GM21423 (cell line): ENCODE measurements around the gene ATE1.

Source experiments
- ATAC-seq: cut with Tn5 transposase; IDR thresholded peaks from one replicate; pipeline ENCODE4 v1.9.1; 2021; ENCODE audit warnings: mild to moderate bottlenecking, moderate library complexity; ENCODE audit not compliant: unreplicated experiment

Gene ATE1

DNA sequence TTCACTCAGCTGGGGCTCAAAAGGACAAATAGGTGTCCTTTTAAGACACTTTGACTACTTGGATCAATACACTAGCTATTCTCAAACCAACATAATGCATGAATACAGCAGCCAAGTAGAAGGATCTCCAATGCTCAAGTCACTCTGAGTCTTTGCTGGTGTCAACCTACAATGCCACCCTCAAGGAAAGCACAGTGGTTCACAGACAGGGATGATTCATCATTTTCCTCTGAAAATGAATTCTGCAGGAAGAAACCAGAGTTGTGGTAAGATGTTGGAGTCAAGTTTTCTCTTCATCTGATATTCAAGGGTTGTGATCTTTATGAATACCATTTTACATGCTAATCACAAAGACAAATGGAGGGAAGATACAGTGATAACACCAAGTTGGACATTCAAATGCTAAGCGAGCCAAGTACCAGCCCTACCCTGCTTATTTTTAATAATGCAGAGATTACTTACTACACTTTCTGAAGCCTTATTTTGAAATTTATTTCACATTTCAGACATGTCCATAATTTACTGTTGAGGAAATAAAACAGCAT, 186.5 kb downstream of the ATE1 start:
- no peak for ATAC-seq

DNA sequence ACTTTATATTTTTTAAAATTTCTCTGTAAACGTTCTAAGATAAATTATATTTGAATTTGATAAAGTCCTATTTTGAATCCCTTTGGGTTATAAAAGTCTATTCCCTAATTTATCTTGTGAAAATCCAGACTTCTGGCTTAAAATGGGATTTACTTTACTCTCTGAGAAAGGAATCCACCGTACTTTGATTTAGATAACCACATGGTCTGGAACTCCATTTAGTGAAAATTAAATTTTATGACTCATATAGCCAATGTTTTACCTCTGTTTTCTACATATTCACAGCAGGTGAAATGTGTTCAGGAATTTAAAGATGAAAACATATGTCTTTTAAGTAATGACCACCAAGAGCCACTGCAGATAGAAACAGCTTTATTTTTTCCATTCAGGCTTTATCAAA, 187.8 kb downstream of the ATE1 start:
- no peak for ATAC-seq

DNA sequence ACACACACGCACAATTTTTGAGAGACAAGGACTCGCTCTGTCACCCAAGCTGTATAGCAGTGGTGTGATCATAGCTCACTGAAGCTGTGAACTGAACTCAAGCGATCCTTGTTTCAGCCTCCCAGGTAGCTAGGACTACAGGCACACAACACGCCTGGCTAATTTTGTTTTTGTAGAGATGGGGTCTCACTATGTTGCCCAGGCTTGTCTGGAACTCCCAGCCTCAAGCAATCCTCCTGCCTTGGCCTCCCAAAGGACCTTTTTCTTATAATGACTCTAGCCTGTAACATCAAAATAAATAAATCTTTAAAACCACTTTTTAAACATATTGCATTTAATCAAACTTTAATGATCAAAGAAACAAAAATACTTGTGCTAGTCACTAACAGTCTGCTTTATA, 188.7 kb downstream of the ATE1 start:
- ATAC-seq = no peak

DNA sequence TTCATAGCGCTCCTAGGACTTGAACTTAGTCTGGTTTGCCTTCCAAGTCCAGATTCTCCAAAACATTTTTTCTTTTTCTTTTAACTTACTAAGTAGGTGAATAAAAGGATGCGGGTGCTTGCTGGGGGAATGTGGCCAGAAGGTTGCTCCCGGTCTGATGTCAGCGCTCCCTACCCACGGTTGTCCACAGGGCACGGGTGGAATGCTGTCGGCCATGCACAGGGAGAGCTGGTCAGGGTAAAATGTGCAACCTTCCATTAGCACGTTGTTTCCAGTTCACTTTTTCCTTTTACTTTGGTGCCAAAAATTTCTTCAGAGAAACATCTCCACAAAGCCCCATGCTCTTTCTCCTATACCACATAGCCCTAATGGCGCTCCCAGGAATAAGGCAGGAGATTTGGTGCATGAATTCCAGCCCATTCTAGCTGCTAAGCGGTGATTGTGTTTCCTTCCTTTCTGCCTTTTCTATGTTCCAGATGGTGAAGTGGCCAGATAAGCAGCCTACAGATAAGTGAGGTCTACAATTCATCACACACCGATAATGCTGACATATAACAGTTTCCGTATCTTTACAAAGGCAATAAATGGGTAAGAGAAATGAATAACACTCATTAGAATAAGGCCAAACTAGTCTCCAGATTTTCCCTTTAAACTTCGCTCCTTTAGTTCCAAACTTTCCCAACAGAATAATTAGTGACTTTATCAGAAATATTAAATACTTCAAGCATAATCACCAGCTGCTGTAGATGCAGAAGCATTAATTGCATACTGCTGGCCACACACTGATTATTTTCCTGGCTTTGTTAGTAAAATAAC, 191.3 kb downstream of the ATE1 start:
- ATAC-seq = no peak

DNA sequence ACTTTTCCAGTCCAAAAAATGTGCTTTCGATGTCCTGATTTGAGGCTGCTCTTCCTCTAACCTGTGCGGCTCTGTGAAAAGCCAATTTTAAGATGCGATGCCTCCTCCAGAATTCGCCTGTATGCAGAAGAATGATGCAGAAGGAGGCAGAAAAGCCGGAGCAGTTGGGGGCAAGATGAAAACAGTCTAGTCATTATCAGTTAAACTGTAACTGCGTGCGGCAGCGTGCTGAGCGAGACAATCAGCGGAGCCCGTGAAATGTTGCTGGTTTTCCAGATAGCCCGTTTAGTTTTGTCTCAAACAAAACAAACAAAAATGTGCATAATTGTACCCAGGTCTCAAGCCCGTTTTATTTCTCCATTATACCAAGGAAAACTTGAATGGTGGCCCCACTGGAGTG, 192.6 kb downstream of the ATE1 start:
- no peak for ATAC-seq

DNA sequence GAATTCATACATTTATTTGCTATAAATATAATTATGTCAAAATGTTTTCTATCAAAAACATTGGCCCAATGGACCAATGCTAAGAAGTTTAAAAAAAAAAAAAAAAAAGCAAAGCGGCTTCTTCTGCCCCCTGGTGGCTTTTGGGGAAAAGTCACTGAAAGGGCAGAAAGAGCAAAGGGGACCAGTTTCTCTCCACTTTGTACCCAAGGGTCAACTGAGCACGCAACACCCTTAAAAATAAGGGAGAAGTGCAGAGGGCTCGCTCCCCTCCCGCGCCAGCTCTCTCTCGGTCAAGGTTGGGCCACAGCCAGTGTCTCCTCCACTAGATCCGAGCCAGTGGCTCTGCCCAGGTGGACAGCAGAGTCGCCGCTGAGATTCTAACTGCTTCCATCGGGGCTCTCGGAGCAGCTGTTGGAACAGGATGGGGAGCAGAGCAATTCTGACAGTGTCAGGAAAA, 193.2 kb downstream of the ATE1 start:
- ATAC-seq = no peak

DNA sequence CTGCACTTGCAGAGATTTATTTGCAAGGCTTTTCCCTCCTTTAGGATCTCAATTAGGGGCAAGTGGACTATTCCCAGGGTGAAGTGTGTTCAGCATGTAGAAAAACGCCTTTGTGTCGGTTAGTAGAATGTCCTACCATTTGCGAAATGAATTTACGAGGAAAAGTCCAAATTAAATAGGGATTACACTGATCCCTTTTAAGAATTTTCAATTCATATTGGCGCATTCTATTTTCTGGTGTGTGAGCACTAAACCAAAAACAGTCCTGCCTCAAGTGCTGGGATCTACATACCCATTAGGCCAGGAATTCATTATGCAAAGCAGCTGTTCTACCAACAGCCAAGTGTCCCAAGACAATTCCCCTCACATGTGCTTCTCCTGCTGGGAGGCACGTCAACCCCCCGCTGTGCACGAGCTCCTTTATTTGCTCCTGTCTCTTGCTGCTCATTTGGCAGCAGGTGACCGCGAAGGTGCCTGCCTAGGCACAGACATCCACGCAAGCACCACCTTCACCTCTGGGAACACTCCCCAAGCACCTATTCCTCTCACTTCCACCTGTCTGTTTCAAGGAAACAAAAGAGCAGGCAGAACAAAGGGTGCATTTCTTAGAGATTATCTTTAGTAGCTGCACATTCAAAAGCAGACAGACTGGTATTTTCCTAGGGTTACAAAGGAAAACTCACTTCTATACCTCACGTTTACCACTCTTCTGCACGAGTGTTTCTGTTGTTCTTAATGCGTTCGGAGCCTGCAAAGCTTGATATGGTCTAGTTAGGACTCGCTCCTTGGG, 195.0 kb downstream of the ATE1 start:
- no peak for ATAC-seq

DNA sequence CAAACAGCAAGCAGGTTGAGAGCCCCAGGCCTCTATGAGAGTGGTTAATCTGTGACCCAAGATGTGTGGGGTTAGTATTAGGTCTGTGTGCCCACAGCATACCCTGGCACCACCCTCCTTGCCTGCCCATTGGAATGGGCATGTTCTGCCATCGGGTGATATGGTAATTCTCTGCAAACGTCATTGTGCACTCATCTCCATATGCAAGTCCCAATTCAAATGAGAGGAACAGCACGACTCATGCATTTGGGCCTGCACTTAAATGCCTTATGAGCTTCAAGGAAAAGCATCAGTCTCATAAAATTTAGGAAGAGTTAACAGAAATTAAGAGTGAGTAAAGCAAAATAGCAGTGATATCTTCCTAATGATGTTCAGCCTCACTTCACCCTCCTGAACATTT, 195.7 kb downstream of the ATE1 start:
- ATAC-seq = no peak

DNA sequence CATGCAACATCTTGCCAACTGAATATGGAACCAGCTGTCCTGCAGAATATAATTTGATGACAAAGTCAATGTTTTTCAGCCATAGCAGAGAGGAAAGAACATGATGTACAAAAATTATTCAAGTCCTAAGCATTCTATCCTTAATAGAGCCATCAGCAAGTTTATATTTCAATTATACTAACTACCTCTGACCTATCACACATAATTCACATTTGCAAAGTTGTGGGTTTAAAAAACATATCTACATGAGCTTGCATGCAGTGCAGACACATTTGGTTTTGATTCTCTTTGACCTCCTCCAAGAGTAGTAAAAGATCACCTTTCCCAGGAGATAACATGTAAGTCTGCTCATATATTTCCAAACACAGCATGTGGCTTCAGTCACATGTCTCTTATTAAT, 203.5 kb downstream of the ATE1 start:
- ATAC-seq = no peak

DNA sequence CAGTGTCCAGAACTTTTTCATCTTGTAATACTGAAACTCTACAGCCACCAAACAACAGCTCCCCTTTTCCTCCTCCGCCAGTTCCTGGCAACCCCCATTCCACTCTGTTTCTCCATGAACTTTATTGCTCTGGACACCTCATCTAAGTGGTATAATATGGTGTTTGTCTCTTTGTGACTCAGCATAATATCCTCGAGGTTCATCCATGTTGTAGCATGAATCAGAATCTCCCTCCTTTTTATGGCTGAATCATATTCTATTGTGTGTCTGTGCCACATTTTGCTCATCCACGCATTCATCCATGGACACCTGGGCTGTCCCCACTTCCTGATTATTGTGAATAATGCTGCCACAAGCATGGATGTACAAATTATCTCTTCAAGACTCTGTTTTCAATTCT, 205.2 kb downstream of the ATE1 start:
- no peak for ATAC-seq

DNA sequence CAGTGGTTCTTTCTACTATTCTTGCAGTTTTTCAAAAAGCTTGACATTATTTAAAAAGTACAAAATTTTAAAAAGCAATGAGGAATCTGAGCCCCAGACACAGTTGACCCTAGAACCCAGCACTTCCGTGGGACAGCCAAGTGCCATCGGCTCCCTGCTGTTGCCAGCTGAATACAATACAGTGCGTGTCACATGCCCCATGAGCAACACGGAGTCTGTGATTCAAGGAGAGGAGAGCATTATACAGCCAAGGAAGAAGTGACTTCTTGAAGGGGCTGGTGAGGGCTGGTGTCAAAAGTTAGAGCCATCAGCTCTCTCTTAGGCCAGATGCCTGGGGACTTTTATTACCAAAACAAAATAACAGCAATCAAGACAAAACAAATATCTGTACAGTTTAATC, 206.6 kb downstream of the ATE1 start:
- no peak for ATAC-seq

DNA sequence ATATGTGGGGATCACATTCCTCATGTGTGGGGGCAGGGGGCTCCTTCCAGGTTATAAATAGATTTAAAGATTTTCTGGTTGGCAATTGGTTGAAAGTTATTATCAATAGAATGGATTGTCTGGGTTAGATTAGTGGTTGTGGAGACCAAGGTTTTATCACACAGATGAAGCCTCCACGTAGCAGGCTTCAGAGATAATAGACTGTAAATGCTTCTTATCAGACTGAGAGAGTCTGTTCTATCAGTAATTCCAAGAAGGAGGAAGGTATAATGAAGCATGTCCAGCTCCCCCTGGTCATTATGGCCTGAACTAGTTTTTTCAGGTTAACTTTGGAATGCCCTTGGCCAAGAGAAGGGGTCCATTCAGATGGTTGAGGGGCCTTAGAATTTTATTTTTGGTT, 211.9 kb downstream of the ATE1 start:
- ATAC-seq = no peak

DNA sequence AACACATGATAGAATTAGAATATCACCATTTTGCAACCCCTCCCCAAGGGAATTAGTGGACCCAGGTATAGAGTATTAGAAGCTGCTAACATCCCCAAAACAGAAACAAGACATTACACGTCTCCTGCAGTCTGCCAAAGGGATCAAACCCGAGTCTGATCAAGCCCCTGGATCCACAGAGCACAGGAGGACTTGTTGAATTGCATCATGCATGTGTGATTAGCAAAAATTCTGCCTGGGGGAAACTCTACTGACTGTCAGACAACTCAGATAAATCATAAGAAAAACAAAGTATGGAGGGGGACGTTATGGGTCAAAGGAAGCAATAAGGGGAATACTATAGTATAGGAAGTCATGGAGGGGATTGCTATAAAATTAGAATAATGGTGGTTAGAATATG, 212.8 kb downstream of the ATE1 start:
- no peak for ATAC-seq

DNA sequence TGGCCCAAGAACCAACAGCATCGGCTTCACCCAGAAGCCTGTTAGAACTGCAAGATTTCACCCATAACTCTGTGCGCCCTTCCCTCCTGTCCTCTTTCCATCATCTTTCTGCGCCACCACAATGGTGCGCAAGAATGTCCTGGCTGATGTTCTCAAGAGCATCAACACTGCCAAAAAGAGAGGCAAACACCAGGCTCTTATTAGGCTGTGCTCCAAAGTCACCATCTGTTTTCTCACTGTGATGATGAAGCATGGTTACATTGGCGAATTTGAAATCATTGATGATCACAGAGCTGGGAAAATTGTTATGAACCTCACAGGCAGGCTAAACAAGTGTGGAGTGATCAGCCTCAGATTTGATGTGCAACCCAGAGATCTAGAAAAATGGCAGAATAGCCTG, 214.3 kb downstream of the ATE1 start:
- no peak for ATAC-seq

DNA sequence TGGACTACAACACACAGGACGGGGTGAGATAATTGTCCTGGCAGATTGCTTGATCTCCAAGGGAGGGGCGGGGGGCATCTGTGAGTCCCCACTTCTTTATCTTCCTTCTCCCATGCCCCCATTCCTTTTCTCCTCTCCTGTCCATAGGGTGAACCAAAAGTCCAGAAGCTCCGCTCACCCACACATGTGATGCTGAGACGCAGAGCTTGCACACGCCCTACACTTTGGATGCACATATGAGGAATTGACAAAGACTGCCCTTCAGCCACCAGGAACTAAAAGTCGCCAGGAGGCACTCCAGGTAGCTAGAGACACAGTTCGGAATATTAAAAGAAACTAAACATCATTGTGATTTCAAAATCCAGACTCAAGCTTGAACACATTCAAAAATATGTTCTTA, 216.9 kb downstream of the ATE1 start:
- ATAC-seq = no peak

DNA sequence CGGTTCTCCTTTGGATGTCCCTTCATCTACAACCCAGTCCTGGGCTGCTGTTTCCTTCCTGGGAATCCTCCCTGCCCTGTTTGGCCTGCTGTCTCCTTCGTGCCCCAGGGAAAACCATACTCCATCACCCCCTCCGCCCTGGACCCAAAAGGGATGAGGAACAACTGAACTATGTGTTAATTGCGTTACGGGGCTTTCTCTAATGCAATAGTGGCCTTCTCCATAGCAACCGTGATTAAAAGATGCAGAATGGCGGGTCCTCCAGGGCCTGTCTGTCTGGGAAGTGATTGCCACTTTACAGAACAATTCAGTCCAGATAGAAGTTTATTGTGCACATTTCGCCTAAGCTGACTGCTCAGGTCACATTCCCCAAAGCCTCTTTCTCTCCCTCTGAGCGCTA, 217.6 kb downstream of the ATE1 start:
- ATAC-seq = no peak

DNA sequence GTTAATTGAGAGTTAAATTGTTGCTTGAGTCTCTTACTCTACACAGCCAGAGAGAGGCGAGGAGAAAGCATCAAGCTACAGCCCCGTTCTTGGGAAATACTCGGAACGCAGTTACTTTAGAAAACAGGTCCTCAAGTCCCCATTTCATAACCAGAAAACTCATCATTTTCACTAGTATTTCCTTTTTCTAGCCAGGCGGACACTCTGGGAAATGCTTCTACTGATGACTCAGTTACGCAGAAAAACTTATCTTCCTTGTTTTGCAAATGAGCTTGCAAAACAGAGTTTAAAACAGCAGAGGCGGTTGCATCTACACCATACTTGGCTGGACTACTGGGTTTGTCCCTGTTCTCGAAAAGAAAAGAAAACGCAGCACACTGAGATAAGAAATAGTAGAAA, 218.2 kb downstream of the ATE1 start:
- ATAC-seq = no peak

DNA sequence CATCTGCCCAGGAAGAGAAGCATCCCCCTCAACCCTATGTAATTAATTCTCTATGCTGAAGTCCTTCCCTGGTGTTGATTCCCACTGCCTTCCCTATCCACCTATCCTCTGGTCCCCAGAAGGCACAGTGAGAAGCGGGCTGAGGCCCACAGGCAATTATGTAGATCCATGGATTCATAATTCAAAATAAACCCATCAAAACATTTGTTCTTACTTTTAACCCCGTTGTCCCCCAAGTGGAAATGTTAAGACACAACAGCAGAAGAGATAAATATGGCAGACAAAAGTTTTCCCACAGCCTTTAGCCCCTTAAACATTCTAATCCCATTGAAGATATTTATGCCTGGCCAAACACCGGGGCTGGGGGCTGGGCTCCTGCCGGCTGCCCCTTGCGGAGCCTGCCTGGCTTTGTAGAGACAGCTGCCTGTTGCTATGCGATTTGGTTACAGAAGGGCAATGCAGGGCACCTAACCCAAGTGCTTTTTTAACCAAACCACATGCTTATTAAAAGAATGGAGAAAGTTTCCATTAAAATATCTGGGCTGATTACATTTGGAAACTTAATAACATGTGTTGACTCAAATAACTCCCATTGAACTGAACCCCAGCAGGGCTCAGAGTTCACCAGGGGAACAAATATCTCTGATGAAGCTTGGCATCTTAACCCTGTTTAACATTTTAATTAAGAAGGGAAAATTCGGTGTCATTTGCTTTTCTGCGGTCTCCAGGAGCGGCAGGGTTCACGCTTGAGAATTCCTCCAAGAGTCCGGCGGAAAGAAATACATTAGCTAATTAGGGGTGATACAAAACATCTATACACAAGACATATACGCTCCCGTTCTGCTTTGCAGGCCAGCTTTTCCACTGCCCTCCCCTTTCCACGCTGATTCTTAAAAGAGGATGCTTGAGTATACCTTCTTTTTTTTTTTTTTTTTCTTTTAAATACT, 218.8 kb downstream of the ATE1 start:
- ATAC-seq = no peak

DNA sequence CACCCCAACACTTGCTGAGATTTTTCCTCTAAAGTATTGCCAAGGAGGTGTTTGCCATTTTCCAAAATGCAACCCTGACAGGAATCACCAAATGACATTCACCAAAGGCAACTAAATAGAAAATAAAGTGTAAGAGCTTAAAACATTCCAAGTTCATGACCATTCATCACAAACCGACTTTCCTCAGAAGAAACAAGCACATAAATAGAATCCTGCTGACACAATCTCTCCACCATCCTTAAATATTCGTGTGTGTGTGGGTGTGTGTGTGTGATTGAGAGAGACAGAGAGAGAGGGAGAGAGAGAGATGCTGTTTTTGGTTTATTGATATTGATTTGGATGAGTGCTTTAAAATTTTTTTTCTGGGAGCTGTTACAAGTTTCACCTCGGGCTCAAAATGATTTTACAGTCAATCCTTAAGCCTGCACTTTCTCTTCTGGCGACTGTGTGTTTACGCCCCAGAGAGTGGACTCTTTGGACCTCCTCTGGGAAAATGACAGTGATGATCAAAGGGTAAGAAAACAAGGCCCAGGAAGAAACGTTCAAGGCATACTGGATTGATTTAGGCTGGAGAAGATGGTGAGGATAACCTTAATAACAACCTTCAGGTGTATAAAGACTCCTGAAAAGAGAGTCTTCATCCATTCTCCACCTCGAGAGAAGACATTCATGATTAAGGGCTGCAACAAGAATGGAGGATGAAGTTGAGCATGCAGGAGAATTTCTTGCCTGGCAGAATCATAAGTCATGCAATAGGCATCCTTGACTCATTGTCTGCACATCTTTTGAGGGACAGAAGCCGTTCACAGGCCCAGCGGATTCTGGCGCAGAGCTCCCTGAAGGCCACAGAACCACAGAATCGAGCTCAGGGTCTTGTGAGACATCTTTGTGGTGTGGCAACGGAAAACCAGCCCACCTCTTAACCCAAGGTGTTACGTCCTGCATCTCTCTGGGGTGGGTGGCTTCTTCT, 225.2 kb downstream of the ATE1 start:
- no peak for ATAC-seq

DNA sequence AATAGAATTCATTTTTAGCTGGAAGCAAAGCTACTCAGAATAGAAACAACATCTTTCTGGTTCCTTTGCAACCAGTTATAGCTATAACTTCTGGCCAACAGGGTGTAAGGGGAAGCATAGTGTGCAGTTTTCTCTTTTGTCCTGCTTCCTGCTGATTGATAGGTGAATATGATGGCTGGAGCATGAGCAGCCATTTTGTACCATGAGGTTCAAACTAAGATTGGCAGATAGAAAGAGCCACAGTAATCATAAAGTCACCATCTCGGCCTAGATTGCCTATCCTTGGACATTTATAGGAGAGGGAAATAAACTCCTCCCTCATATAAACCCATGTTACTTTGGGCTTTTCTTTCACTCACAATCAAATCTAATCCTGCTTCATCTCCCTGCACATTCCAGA, 227.4 kb downstream of the ATE1 start:
- no peak for ATAC-seq
